GM21825 (cell line): ENCODE results near the gene PNMA8B.

Source experiments
- ATAC-seq: cut with Tn5 transposase; IDR thresholded peaks from one replicate; pipeline ENCODE4 v1.9.1; 2021; ENCODE audit warnings: mild to moderate bottlenecking, moderate library complexity; ENCODE audit not compliant: unreplicated experiment

The PNMA8B gene

GRCh38 chr19:46460055-46460454, 35.6 kb downstream of the PNMA8B start:
- ATAC-seq, result no peak

GRCh38 chr19:46456930-46457329, 38.7 kb downstream of the PNMA8B start:
- ATAC-seq, result no peak

- ATAC-seq, result no peak
Observed at GRCh38 chr19:46454244-46454643, 41.4 kb downstream of the PNMA8B start.

GRCh38 chr19:46453661-46454060, 42.0 kb downstream of the PNMA8B start:
- ATAC-seq, result no peak

- no peak for ATAC-seq
Observed at GRCh38 chr19:46452186-46452585, 43.5 kb downstream of the PNMA8B start.

GRCh38 chr19:46451352-46451751, 44.3 kb downstream of the PNMA8B start:
- no peak for ATAC-seq

- no peak for ATAC-seq
Observed at GRCh38 chr19:46450737-46451136, 44.9 kb downstream of the PNMA8B start.

- ATAC-seq, result no peak
Observed at GRCh38 chr19:46449228-46449627, 46.4 kb downstream of the PNMA8B start.

GRCh38 chr19:46448601-46449000, 47.1 kb downstream of the PNMA8B start:
- ATAC-seq, result no peak

GRCh38 chr19:46447824-46448223, 47.8 kb downstream of the PNMA8B start:
- ATAC-seq, result no peak

GRCh38 chr19:46447006-46447405, 48.7 kb downstream of the PNMA8B start:
- ATAC-seq, result no peak

- no peak for ATAC-seq
Observed at GRCh38 chr19:46446021-46446420, 49.6 kb downstream of the PNMA8B start.

GRCh38 chr19:46442808-46443450, 52.7 kb downstream of the PNMA8B start:
- ATAC-seq, result no peak

- no peak for ATAC-seq
Observed at GRCh38 chr19:46441866-46442265, 53.8 kb downstream of the PNMA8B start.
